Measurements from ENCODE around the gene NAGLU.
A peak's percentile ranks its signal among the peaks of the same experiment; 100 is the strongest.

Gene NAGLU

GRCh38 chr17:42536048-42536371 is at the start of gene NAGLU:
TSS of gene NAGLU (plus strand) at chr17:42536241. CDS start at chr17:42536273, 32 bp downstream.
- peak; percentile 86 for DNase-seq

GRCh38 chr17:42488032-42488431 is 48.0 kb upstream of the NAGLU start:
- no peak for DNase-seq

- DNase-seq: no peak
Measured at GRCh38 chr17:42493319-42493718, 42.7 kb upstream of the NAGLU start.

- DNase-seq: no peak
Measured at GRCh38 chr17:42494673-42495072, 41.4 kb upstream of the NAGLU start.

GRCh38 chr17:42498828-42499227 is 37.2 kb upstream of the NAGLU start:
- DNase-seq: no peak

- no peak for DNase-seq
Measured at GRCh38 chr17:42502091-42502490, 34.0 kb upstream of the NAGLU start.

GRCh38 chr17:42502926-42503325 is 33.1 kb upstream of the NAGLU start:
- DNase-seq: no peak

- no peak for DNase-seq
Measured at GRCh38 chr17:42507671-42508070, 28.4 kb upstream of the NAGLU start.

- DNase-seq: no peak
Measured at GRCh38 chr17:42508426-42509165, 27.4 kb upstream of the NAGLU start.

GRCh38 chr17:42509409-42509808 is 26.6 kb upstream of the NAGLU start:
- DNase-seq: no peak

- DNase-seq: no peak
Measured at GRCh38 chr17:42509841-42510240, 26.2 kb upstream of the NAGLU start.

GRCh38 chr17:42512246-42512645 is 23.8 kb upstream of the NAGLU start:
- no peak for DNase-seq

GRCh38 chr17:42512733-42513251 is 23.2 kb upstream of the NAGLU start:
- DNase-seq: no peak

GRCh38 chr17:42513686-42514085 is 22.4 kb upstream of the NAGLU start:
- no peak for DNase-seq

- DNase-seq: no peak
Measured at GRCh38 chr17:42514279-42514678, 21.8 kb upstream of the NAGLU start.

- no peak for DNase-seq
Measured at GRCh38 chr17:42514867-42515266, 21.2 kb upstream of the NAGLU start.

GRCh38 chr17:42517516-42517915 is 18.5 kb upstream of the NAGLU start:
- peak; percentile 83 for DNase-seq

GRCh38 chr17:42518046-42518754 is 17.8 kb upstream of the NAGLU start:
- DNase-seq: no peak

GRCh38 chr17:42518755-42519545 is 17.1 kb upstream of the NAGLU start:
- no peak for DNase-seq

- DNase-seq: no peak
Measured at GRCh38 chr17:42519546-42520491, 16.2 kb upstream of the NAGLU start.

GRCh38 chr17:42520540-42520951 is 15.5 kb upstream of the NAGLU start:
- peak; percentile 13 for DNase-seq

- DNase-seq: peak; percentile 11
Measured at GRCh38 chr17:42521036-42521435, 15.0 kb upstream of the NAGLU start.

All from activated naive CD4-positive, alpha-beta T cell treated with Interleukin-2 at 50 U/mL for 16 hours (primary cell).